ENCODE measurements around the gene RFTN1. TPM values are rescaled to one million over a fixed set of nuclear protein-coding genes. Genes with fewer than 3 reads are reported as not detected.

Gene RFTN1
- total and polyA plus RNA-seq, 10 of the 15 experiments (the other 5 are each of a cell fraction or from before 2014, with no cell fraction given), result 20.6 to 213 (median 147) TPM

DNA sequence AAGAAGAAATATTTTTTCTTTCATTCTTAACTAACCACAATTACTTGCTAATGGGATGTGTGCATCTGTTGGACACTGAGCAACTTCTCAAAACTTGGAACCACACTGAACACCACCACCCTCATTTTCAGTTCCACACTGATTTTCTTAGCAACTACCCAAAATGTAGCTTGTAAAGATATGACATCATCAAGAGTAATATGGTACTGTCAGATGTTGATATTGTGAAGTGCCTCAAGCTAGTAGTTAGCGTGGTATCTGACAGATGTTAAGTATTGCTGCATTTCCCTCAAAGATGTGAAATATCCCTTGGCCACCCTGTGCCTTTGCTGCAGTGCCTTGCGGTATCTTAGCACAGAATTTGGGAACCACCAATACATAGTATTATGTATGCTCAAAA, 9.3 kb downstream of the RFTN1 start (continued):
- TF ChIP-seq RBBP5 (conservative IDR thresholded peaks at IDR 0.05) (no peak), JUNB (IDR thresholded peaks at IDR 0.05) (peak; percentile 70), CHD1 (IDR thresholded peaks at IDR 0.05; ENCODE audit: low read depth, low read length) (no peak), ZBED1 (IDR thresholded peaks at IDR 0.05; ENCODE audit: borderline replicate concordance) (peak; percentile 79; the same call in 1 of the 2 replicates), RFX5 (IDR thresholded peaks at IDR 0.05; ENCODE audit: low read depth, low read length) (no peak), MXI1 (IDR thresholded peaks at IDR 0.05; ENCODE audit: low read depth, low read length) (no peak), RELA (IDR thresholded peaks at IDR 0.05; ENCODE audit: borderline replicate concordance, partially characterized antibody) (no peak), ZNF217 (IDR thresholded peaks at IDR 0.05) (no peak; the same call in 1 of the 2 replicates), MTA3 (IDR thresholded peaks at IDR 0.05; ENCODE audit: borderline replicate concordance, low read length) (no peak)
- TF ChIP-seq, protein P1, sequence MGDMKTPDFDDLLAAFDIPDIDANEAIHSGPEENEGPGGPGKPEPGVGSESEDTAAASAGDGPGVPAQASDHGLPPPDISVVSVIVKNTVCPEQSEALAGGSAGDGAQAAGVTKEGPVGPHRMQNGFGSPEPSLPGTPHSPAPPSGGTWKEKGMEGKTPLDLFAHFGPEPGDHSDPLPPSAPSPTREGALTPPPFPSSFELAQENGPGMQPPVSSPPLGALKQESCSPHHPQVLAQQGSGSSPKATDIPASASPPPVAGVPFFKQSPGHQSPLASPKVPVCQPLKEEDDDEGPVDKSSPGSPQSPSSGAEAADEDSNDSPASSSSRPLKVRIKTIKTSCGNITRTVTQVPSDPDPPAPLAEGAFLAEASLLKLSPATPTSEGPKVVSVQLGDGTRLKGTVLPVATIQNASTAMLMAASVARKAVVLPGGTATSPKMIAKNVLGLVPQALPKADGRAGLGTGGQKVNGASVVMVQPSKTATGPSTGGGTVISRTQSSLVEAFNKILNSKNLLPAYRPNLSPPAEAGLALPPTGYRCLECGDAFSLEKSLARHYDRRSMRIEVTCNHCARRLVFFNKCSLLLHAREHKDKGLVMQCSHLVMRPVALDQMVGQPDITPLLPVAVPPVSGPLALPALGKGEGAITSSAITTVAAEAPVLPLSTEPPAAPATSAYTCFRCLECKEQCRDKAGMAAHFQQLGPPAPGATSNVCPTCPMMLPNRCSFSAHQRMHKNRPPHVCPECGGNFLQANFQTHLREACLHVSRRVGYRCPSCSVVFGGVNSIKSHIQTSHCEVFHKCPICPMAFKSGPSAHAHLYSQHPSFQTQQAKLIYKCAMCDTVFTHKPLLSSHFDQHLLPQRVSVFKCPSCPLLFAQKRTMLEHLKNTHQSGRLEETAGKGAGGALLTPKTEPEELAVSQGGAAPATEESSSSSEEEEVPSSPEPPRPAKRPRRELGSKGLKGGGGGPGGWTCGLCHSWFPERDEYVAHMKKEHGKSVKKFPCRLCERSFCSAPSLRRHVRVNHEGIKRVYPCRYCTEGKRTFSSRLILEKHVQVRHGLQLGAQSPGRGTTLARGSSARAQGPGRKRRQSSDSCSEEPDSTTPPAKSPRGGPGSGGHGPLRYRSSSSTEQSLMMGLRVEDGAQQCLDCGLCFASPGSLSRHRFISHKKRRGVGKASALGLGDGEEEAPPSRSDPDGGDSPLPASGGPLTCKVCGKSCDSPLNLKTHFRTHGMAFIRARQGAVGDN (IDR thresholded peaks at IDR 0.05), result peak; percentile 98
- TF ChIP-seq, protein P2, sequence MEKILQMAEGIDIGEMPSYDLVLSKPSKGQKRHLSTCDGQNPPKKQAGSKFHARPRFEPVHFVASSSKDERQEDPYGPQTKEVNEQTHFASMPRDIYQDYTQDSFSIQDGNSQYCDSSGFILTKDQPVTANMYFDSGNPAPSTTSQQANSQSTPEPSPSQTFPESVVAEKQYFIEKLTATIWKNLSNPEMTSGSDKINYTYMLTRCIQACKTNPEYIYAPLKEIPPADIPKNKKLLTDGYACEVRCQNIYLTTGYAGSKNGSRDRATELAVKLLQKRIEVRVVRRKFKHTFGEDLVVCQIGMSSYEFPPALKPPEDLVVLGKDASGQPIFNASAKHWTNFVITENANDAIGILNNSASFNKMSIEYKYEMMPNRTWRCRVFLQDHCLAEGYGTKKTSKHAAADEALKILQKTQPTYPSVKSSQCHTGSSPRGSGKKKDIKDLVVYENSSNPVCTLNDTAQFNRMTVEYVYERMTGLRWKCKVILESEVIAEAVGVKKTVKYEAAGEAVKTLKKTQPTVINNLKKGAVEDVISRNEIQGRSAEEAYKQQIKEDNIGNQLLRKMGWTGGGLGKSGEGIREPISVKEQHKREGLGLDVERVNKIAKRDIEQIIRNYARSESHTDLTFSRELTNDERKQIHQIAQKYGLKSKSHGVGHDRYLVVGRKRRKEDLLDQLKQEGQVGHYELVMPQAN (conservative IDR thresholded peaks at IDR 0.05), result no peak
- TF ChIP-seq, protein P3, sequence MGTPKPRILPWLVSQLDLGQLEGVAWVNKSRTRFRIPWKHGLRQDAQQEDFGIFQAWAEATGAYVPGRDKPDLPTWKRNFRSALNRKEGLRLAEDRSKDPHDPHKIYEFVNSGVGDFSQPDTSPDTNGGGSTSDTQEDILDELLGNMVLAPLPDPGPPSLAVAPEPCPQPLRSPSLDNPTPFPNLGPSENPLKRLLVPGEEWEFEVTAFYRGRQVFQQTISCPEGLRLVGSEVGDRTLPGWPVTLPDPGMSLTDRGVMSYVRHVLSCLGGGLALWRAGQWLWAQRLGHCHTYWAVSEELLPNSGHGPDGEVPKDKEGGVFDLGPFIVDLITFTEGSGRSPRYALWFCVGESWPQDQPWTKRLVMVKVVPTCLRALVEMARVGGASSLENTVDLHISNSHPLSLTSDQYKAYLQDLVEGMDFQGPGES (IDR thresholded peaks at IDR 0.05), result no peak
- TF ChIP-seq, protein P4, sequence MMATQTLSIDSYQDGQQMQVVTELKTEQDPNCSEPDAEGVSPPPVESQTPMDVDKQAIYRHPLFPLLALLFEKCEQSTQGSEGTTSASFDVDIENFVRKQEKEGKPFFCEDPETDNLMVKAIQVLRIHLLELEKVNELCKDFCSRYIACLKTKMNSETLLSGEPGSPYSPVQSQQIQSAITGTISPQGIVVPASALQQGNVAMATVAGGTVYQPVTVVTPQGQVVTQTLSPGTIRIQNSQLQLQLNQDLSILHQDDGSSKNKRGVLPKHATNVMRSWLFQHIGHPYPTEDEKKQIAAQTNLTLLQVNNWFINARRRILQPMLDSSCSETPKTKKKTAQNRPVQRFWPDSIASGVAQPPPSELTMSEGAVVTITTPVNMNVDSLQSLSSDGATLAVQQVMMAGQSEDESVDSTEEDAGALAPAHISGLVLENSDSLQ (IDR thresholded peaks at IDR 0.05), result peak; percentile 50
- TF ChIP-seq, protein P5, sequence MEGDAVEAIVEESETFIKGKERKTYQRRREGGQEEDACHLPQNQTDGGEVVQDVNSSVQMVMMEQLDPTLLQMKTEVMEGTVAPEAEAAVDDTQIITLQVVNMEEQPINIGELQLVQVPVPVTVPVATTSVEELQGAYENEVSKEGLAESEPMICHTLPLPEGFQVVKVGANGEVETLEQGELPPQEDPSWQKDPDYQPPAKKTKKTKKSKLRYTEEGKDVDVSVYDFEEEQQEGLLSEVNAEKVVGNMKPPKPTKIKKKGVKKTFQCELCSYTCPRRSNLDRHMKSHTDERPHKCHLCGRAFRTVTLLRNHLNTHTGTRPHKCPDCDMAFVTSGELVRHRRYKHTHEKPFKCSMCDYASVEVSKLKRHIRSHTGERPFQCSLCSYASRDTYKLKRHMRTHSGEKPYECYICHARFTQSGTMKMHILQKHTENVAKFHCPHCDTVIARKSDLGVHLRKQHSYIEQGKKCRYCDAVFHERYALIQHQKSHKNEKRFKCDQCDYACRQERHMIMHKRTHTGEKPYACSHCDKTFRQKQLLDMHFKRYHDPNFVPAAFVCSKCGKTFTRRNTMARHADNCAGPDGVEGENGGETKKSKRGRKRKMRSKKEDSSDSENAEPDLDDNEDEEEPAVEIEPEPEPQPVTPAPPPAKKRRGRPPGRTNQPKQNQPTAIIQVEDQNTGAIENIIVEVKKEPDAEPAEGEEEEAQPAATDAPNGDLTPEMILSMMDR (IDR thresholded peaks at IDR 0.05 in 2 of 3, conservative IDR thresholded peaks at IDR 0.05 in 1 of 3; ENCODE audit: control insufficient read depth in 2 of 3, extremely low read depth in 1 of 3, insufficient read depth in 1 of 3, low read depth in 3 of 3, low read length in 3 of 3), result no peak
